Left lobe of liver (tissue), 2 donors: ENCODE results near the gene CCDC43. TPM values are rescaled to one million over a fixed set of nuclear protein-coding genes. Genes with fewer than 3 reads are reported as not detected.
"Not testable (repeated sequence)": the region's sequence is repeated elsewhere in the genome, so short reads cannot be mapped to it uniquely, and the experiment has no call there.

Experiments used
- ATAC-seq: fragments of 200-7000 bp; cut with Tn5 transposase; one replicate; pipeline ENCODE4 v1.9.1; 2020; ENCODE audit warnings: mild to moderate bottlenecking, moderate library complexity
- DNase-seq: peaks from one replicate; pipeline ENCODE4 v3.0.0-alpha.2; 2020; ENCODE audit warnings: low spot score
- total RNA-seq: library from RNA; stranded (reverse); gene quantifications from one replicate; pipeline ENCODE4 v1.2.1, GENCODE V29; 2021
- donor health status: DM: no; HTN: no; CAD: no; lungs with moderate emphysema.
- donor health status: DM: no; HTN: yes; CAD: no.

The CCDC43 gene
- 5.6 TPM for total RNA-seq

- DNase-seq: peak; percentile 93
- peak; percentile 95 for ATAC-seq
Measured at GRCh38 chr17:44689477-44690217, at the start of gene CCDC43. TSS of gene CCDC43 (minus strand) at chr17:44689776. CDS start at chr17:44689753, 23 bp downstream.

GRCh38 chr17:44738214-44738906, 48.8 kb upstream of the CCDC43 start:
- no peak for ATAC-seq
- no peak for DNase-seq

- DNase-seq (no peak), ATAC-seq (no peak)
Measured at GRCh38 chr17:44736551-44737240, 47.1 kb upstream of the CCDC43 start.

GRCh38 chr17:44734272-44734671, 44.7 kb upstream of the CCDC43 start:
- ATAC-seq (no peak), DNase-seq (no peak)

GRCh38 chr17:44733753-44734152, 44.2 kb upstream of the CCDC43 start:
- ATAC-seq (no peak), DNase-seq (no peak)

GRCh38 chr17:44726121-44726520, 36.5 kb upstream of the CCDC43 start:
- DNase-seq, ATAC-seq: not testable (repeated sequence)

GRCh38 chr17:44722254-44722653, 32.7 kb upstream of the CCDC43 start:
- no peak for DNase-seq
- no peak for ATAC-seq

- no peak for DNase-seq
- ATAC-seq: no peak
Measured at GRCh38 chr17:44719444-44719843, 29.9 kb upstream of the CCDC43 start.

GRCh38 chr17:44708401-44709263, 19.1 kb upstream of the CCDC43 start, which contains the start of gene DBF4B:
TSS of gene DBF4B (plus strand) at chr17:44708665. CDS start at chr17:44708821, 156 bp downstream.
- DNase-seq: peak; percentile 85
- peak; percentile 98 for ATAC-seq

- no peak for ATAC-seq
- DNase-seq: no peak
Measured at GRCh38 chr17:44707755-44708400, 18.3 kb upstream of the CCDC43 start.

GRCh38 chr17:44700288-44700687, 10.7 kb upstream of the CCDC43 start:
- ATAC-seq: not testable (repeated sequence)

GRCh38 chr17:44693609-44694008, 4.0 kb upstream of the CCDC43 start:
- ATAC-seq: no peak
- DNase-seq: no peak

More at GRCh38 chr17:44700288-44700687, 10.7 kb upstream of the CCDC43 start:
- DNase-seq: not testable (repeated sequence)

- DNase-seq (peak; percentile 71), ATAC-seq (peak; percentile 81)
Measured at GRCh38 chr17:44690746-44691306, 1.2 kb upstream of the CCDC43 start.

GRCh38 chr17:44688675-44689476, 700 bp downstream of the CCDC43 start:
- DNase-seq (no peak), ATAC-seq (no peak)

GRCh38 chr17:44688200-44688599, 1.4 kb downstream of the CCDC43 start:
- ATAC-seq (no peak), DNase-seq (no peak)

- no peak for ATAC-seq
Measured at GRCh38 chr17:44687756-44688155, 1.8 kb downstream of the CCDC43 start.

GRCh38 chr17:44683303-44683702, 6.3 kb downstream of the CCDC43 start:
- not testable (repeated sequence) for DNase-seq, ATAC-seq

More at GRCh38 chr17:44687756-44688155, 1.8 kb downstream of the CCDC43 start:
- DNase-seq: no peak

GRCh38 chr17:44677136-44677535, 12.4 kb downstream of the CCDC43 start:
- no peak for ATAC-seq
- DNase-seq: no peak

- no peak for ATAC-seq
- DNase-seq: no peak
Measured at GRCh38 chr17:44673893-44674292, 15.7 kb downstream of the CCDC43 start.
